ENCODE data around the gene ZDHHC8.

Gene ZDHHC8

GRCh38 chr22:20131597-20131858, at the start of gene ZDHHC8:
TSS of gene ZDHHC8 (plus strand) at chr22:20131804. CDS start at chr22:20131948, 144 bp downstream.
- in situ Hi-C loops (cut with MboI; ENCODE audit: low sequenced_read_pairs): no loop called here

GRCh38 chr22:20083157-20083890, 48.3 kb upstream of the ZDHHC8 start:
- in situ Hi-C loops (cut with MboI; ENCODE audit: low sequenced_read_pairs): no loop called here

- in situ Hi-C loops (cut with MboI; ENCODE audit: low sequenced_read_pairs): no loop called here
Observed at GRCh38 chr22:20083891-20084546, 47.6 kb upstream of the ZDHHC8 start.

- in situ Hi-C loops (cut with MboI; ENCODE audit: low sequenced_read_pairs): no loop called here
Observed at GRCh38 chr22:20084547-20085413, 46.8 kb upstream of the ZDHHC8 start.

GRCh38 chr22:20085651-20086050, 46.0 kb upstream of the ZDHHC8 start:
- in situ Hi-C loops (cut with MboI; ENCODE audit: low sequenced_read_pairs): no loop called here

GRCh38 chr22:20086101-20086599, 45.5 kb upstream of the ZDHHC8 start:
- in situ Hi-C loops (cut with MboI; ENCODE audit: low sequenced_read_pairs): no loop called here

GRCh38 chr22:20086763-20087162, 44.8 kb upstream of the ZDHHC8 start:
- in situ Hi-C loops (cut with MboI; ENCODE audit: low sequenced_read_pairs): no loop called here

GRCh38 chr22:20087319-20088262, 44.0 kb upstream of the ZDHHC8 start:
- in situ Hi-C loops (cut with MboI; ENCODE audit: low sequenced_read_pairs): no loop called here

- in situ Hi-C loops (cut with MboI; ENCODE audit: low sequenced_read_pairs): no loop called here
Observed at GRCh38 chr22:20088263-20088648, 43.3 kb upstream of the ZDHHC8 start.

GRCh38 chr22:20089226-20089976, 42.2 kb upstream of the ZDHHC8 start:
- in situ Hi-C loops (cut with MboI; ENCODE audit: low sequenced_read_pairs): no loop called here

- in situ Hi-C loops (cut with MboI; ENCODE audit: low sequenced_read_pairs): no loop called here
Observed at GRCh38 chr22:20089977-20090729, 41.5 kb upstream of the ZDHHC8 start.

- in situ Hi-C loops (cut with MboI; ENCODE audit: low sequenced_read_pairs): no loop called here
Observed at GRCh38 chr22:20090730-20091240, 40.8 kb upstream of the ZDHHC8 start.

- in situ Hi-C loops (cut with MboI; ENCODE audit: low sequenced_read_pairs): no loop called here
Observed at GRCh38 chr22:20091690-20092476, 39.7 kb upstream of the ZDHHC8 start.

GRCh38 chr22:20092477-20092854, 39.1 kb upstream of the ZDHHC8 start:
- in situ Hi-C loops (cut with MboI; ENCODE audit: low sequenced_read_pairs): no loop called here

- in situ Hi-C loops (cut with MboI; ENCODE audit: low sequenced_read_pairs): no loop called here
Observed at GRCh38 chr22:20093418-20094196, 38.0 kb upstream of the ZDHHC8 start.

GRCh38 chr22:20094197-20094807, 37.3 kb upstream of the ZDHHC8 start:
- in situ Hi-C loops (cut with MboI; ENCODE audit: low sequenced_read_pairs): no loop called here

- in situ Hi-C loops (cut with MboI; ENCODE audit: low sequenced_read_pairs): no loop called here
Observed at GRCh38 chr22:20095521-20095920, 36.1 kb upstream of the ZDHHC8 start.

Data from HL-60/S4 treated with phorbol 12-myristate 13-acetate at 8.2 ng/mL for 4 days and 3 days (cell line).